ENCODE measurements around the gene SPAG4.

SPAG4 gene

DNA sequence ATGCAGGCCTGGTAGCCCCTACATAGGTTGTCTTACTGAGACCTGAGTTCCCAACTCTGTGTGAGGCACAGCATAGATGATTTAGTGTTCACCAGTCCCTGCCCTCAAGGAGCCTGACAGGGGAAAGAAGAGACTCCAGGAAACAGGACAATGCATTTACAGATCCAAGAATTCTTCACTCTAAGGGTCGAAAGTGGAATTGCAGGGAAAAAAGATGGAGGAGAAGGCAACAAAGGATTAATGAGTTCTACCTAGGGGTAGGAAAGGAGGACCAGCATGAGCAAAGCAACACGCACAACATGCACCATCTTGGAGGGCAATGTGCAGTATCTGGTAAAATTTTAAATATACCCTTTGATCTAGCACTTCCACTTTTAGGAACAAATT lies 5.9 kb downstream of the SPAG4 start:
- DNase-seq (ENCODE audit: low spot score) = no peak

GRCh38 chr20:35625584-35626385 lies 10.2 kb downstream of the SPAG4 start:
- no peak for DNase-seq (ENCODE audit: low spot score)

GRCh38 chr20:35626386-35627001 lies 10.9 kb downstream of the SPAG4 start:
- DNase-seq (ENCODE audit: low spot score) = no peak

- DNase-seq (ENCODE audit: low spot score) = no peak
Measured at GRCh38 chr20:35627121-35627520, 11.5 kb downstream of the SPAG4 start.

DNA sequence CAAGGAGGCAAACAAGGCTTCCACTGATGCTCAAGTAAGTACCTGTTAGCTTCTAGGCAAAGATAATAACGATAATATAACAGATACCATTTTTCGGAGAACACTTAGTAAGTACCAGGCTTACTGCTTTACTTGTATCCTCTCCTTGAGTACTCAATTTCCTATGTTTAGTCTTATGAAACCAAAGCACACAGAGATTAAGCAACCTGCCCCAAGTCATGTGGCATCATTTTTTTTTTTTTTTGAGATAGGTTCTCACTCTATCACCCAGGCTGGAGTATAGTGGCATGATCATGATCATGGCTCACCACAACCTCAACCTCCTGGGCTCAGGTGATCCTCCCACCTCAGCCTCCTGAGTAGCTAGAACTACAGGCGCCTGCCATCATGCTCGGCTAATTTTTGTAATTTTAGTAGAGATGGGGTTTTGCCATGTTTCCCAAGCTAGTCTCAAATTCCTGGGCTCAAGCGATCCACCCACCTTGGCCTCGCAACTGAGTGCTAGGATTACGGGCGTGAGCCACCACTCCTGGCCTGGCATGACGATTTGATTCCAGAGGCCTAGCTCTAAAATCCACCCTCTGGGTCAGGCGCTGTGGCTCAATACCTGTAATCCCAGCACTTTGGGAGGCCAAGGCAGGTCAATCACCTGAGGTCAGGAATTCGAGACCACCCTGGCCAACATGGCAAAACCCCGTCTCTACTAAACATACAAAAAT lies 14.0 kb downstream of the SPAG4 start:
- no peak for DNase-seq (ENCODE audit: low spot score)

GRCh38 chr20:35630636-35631035 lies 15.0 kb downstream of the SPAG4 start:
- DNase-seq (ENCODE audit: low spot score) = no peak

DNA sequence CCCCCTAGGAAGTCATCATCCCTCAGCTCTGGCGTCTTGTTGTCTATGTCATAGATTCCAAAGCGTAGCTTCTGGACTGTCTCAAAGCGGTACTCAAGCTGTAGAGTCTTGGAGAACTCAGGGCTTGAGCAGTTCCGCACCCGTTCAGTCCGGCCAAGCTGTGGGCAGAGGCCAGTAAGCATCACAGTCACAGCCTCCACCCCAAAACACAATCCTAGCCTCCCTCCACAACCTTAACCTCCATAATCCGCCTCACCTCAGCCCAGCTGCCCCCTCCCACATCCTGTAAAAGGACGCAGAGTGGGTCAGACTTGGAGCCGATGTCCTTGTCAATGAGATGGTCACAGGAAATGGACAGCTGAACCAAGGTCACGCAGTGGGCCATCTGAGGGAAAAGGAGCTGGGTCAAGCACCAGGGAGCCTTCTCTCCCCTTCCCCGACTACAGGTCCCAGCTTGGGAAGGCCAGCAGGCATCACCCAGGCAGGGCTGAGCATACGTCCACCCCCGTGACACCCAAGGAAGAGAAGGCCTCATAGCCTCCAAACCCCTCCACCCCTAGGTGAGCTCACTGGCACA lies 17.0 kb downstream of the SPAG4 start:
- no peak for DNase-seq (ENCODE audit: low spot score)

DNA sequence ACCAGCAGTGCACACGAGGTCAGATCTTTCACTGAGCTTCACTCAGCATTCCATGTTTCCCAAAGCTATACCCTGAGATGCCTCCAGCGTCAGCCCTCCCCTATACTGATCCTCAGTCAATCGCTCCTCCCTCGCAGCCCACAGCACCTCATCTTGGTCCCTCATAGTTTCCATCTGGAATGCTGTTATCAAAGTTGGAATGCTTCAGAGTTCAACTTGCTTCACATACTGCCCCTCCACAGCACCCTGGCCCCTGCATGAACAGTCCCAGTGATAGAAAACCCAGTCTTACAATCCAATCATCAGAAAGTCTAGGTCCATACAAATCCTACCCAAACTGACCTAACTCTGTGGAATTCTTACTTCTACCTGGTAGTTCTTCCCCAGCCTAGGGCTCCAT lies 20.0 kb downstream of the SPAG4 start:
- no peak for DNase-seq (ENCODE audit: low spot score)

- DNase-seq (ENCODE audit: low spot score) = no peak
Measured at GRCh38 chr20:35636095-35636494, 20.5 kb downstream of the SPAG4 start.

- DNase-seq (ENCODE audit: low spot score) = no peak
Measured at GRCh38 chr20:35637276-35637675, 21.6 kb downstream of the SPAG4 start.

- no peak for DNase-seq (ENCODE audit: low spot score)
Measured at GRCh38 chr20:35638751-35639150, 23.1 kb downstream of the SPAG4 start.

- no peak for DNase-seq (ENCODE audit: low spot score)
Measured at GRCh38 chr20:35640724-35641123, 25.1 kb downstream of the SPAG4 start.

GRCh38 chr20:35641743-35642142 lies 26.1 kb downstream of the SPAG4 start:
- no peak for DNase-seq (ENCODE audit: low spot score)

- DNase-seq (ENCODE audit: low spot score) = no peak
Measured at GRCh38 chr20:35643045-35643444, 27.4 kb downstream of the SPAG4 start.

DNA sequence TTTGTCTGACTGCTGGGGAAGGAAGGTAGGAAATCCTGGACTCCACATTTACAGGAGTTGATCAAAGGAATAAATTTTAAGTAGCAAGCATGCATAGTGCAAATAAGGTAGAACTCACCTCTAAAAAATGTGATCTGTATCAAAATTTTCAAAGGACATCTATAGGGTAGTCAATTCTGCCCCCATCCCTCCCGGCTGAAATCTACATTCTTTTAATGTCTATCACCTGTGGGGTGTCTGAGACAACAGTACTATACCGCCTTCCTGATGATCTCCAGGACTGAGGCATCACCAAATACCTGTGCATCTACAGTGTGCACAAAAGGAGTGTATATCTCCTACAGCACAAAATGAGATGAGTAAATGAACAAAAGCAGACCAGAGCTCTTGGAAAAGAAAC lies 29.2 kb downstream of the SPAG4 start:
- DNase-seq (ENCODE audit: low spot score) = no peak

DNA sequence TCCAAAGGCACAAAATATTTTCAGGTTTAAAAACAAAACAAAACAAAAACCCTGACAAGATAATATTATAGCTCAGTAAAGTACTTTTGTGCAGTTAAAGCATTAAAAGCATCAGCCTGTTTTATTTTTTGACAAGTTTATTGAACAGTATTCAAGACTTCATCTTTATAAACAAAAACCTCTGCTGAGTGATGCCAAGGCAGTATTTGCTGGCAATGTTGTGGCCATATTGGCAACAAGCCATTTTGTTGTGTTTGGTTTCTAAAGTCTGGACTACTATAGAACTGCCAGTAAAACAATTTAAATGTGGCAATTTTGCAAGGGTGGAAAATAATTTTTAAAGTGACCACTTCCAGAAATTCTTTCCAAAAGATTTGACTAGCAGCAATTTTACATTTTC lies 33.2 kb downstream of the SPAG4 start:
- no peak for DNase-seq (ENCODE audit: low spot score)

DNA sequence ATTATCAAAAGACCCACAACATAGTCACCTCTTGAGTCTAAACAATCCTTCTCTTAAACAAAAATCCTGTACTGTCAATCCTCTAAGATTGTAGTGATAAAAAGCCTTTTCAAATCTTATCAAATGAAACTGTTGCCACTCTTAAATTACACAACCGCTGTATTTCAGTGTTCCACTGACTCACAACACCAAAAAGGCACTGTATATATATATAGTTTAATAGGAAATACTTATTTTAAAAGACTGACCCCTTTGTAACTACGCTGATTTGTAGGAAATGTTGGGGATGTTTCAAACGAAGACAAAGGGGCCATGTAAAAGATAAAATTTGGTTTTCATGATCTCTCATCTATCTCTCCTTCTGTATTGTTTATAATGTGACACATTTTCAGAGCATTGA lies 35.0 kb downstream of the SPAG4 start:
- no peak for DNase-seq (ENCODE audit: low spot score)

GRCh38 chr20:35651958-35652357 lies 36.3 kb downstream of the SPAG4 start:
- DNase-seq (ENCODE audit: low spot score) = no peak

GRCh38 chr20:35652641-35653429 lies 37.2 kb downstream of the SPAG4 start:
- no peak for DNase-seq (ENCODE audit: low spot score)

- DNase-seq (ENCODE audit: low spot score) = no peak
Measured at GRCh38 chr20:35653430-35653734, 37.8 kb downstream of the SPAG4 start.

GRCh38 chr20:35653893-35654292 lies 38.3 kb downstream of the SPAG4 start:
- DNase-seq (ENCODE audit: low spot score) = no peak

GRCh38 chr20:35654415-35654814 lies 38.8 kb downstream of the SPAG4 start:
- no peak for DNase-seq (ENCODE audit: low spot score)

Data from COLO829 (cell line).